Muscle layer of duodenum (tissue), 2 donors: ENCODE data around the gene DDX59.

Experiments used
- H3K27ac ChIP-seq: one replicate; pipeline ENCODE4 v1.7.0; 2013; ENCODE audit warnings: mild to moderate bottlenecking, low read length
- H3K27me3 ChIP-seq: one replicate; pipeline ENCODE4 v1.7.0; 2013; ENCODE audit warnings: low read depth, mild to moderate bottlenecking, control low read depth, low read length
- H3K36me3 ChIP-seq, 2 donors: one replicate each; pipeline ENCODE4 v1.7.0; 2013; ENCODE audit warnings: low read length in 2 of 2, control low read depth in 1 of 2, mild to moderate bottlenecking in 1 of 2; ENCODE audit not compliant: insufficient read depth in 2 of 2, control insufficient read depth in 1 of 2
- H3K4me1 ChIP-seq, 2 donors: one replicate each; pipeline ENCODE4 v1.7.0; 2013; ENCODE audit warnings: low read length in 2 of 2, mild to moderate bottlenecking in 2 of 2, control low read depth in 1 of 2, moderate library complexity in 1 of 2; ENCODE audit not compliant: insufficient read depth in 2 of 2, control insufficient read depth in 1 of 2
- H3K4me3 ChIP-seq, 2 donors: one replicate each; pipeline ENCODE4 v1.7.0; 2013; ENCODE audit warnings: low read length in 2 of 2, low read depth in 1 of 2, mild to moderate bottlenecking in 1 of 2
- H3K9me3 ChIP-seq, 2 donors: one replicate each; pipeline ENCODE4 v1.7.0; 2013; ENCODE audit warnings: low read length in 2 of 2, control low read depth in 1 of 2, mild to moderate bottlenecking in 1 of 2; ENCODE audit not compliant: control insufficient read depth in 1 of 2
- donor health status: healthy.

The DDX59 gene

GRCh38 chr1:200626853-200627534, 42.7 kb downstream of the DDX59 start:
- Histone ChIP-seq H3K9me3 (no peaks in the 10 kb centered on the region), H3K36me3 (no peaks in the 10 kb centered on the region), H3K27me3 (no peaks in the 10 kb centered on the region), H3K27ac (no peak overlapping the region), H3K4me1 (no peaks in the 10 kb centered on the region), H3K4me3 (no peak overlapping the region)

- Histone ChIP-seq H3K27me3 (no peaks in the 10 kb centered on the region), H3K36me3 (no peaks in the 10 kb centered on the region), H3K4me1 (peaks cover 0 to 8% of the 10 kb centered on the region in 2 donors), H3K27ac (no peak overlapping the region), H3K9me3 (no peaks in the 10 kb centered on the region), H3K4me3 (no peak overlapping the region)
These were observed 44.3 kb downstream of the DDX59 start for GRCh38 chr1:200625381-200625824.

DNA sequence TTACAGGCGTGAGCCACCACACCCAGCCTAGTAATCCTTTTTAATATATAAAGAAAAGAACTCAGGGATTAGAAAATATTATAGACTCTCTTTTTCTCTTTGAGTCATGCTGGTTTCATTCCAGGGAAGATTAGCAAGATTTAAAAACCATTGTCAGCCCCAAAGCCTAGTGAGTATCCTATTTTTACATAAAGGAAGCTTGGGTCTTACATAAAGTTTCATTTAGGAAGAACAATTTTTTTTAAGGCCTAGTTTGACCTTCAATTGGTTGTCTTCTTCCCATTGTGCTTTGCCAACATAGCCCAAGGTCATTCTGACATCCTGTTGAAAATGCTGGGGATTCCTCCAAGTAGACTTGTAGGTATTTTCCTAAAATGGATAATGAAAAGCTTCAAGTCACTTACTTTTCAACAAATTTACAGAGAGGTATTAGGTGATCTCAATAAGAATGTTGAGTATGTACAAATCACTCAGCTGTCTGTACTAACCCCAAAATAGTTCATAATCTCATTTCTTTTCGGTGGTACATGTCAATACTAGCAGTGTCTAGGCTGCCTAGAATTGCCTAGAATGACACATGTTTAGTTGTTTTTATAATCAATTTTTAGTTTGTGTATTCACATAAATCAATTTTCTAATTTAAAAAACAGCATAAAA, 44.9 kb downstream of the DDX59 start:
- no peaks in the 10 kb centered on the region for H3K27me3 ChIP-seq
- H3K9me3 ChIP-seq = no peaks in the 10 kb centered on the region
- H3K4me3 ChIP-seq = no peak overlapping the region
- peaks cover 2 to 14% of the 10 kb centered on the region in 2 donors for H3K4me1 ChIP-seq
- no peak overlapping the region for H3K27ac ChIP-seq
- no peaks in the 10 kb centered on the region for H3K36me3 ChIP-seq

- Histone ChIP-seq H3K4me3 (peak within 1 kb of the TSS; percentile 92 to 94), H3K4me1 (peaks cover 4 to 15% of the 10 kb centered on the region in 2 donors), H3K27me3 (no peaks in the 10 kb centered on the region), H3K36me3 (no peaks in the 10 kb centered on the region), H3K27ac (peak within 1 kb of the TSS; percentile 70), H3K9me3 (no peaks in the 10 kb centered on the region)
These were observed 49.2 kb downstream of the DDX59 start, which contains the start of gene KIF14 for GRCh38 chr1:200620273-200621131. Gene KIF14 (minus strand): TSS chr1:200620751. CDS start chr1:200618723, 2,028 bp downstream.

DNA sequence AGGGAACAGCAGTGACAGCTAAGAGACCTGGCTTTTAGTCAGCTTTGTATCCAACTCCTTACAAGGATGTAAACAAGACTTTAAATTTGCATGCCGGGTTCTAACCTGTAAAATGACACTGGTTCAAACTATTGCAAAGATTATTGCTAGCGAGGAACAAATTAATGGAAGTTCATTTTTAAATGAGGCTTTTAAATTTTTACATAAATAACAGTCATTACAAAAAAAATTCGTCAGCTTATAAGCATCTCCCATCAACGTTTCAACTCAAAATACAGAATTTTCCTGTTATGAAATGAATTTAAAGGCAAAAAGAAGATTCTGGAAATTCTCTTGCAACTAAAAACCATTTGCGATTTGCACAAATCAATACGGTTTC, 49.8 kb downstream of the DDX59 start:
- peak overlapping the region; percentile 18 for H3K27ac ChIP-seq
- no peaks in the 10 kb centered on the region for H3K9me3 ChIP-seq
- H3K4me3 ChIP-seq = peak overlapping the region; percentile 92 to 94
- peaks cover 4 to 15% of the 10 kb centered on the region in 2 donors for H3K4me1 ChIP-seq
- H3K36me3 ChIP-seq = no peaks in the 10 kb centered on the region
- H3K27me3 ChIP-seq = no peaks in the 10 kb centered on the region

DNA sequence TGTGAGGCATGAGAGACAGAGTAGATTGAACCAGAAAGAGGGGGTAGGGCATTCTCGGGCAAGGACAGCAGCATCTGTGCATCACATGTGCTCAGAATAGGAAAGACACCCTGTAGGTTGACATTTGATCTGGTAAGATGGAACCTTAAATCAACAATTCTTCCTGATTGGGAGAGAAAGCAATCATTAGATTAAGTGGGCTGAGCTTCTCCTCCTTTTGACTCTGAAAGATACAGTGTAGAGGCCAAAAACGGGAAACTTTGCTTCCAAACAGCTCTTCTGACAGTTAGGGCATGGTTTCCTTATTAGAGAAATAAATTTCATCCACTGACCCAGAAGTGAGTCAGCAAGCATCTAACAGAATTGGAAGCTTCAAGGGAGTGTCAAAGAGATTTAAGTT, 58.9 kb downstream of the DDX59 start:
- no peaks in the 10 kb centered on the region for H3K27me3 ChIP-seq
- H3K36me3 ChIP-seq = no peaks in the 10 kb centered on the region
- H3K4me1 ChIP-seq = no peaks in the 10 kb centered on the region
- H3K27ac ChIP-seq = no peak overlapping the region
- H3K4me3 ChIP-seq = no peak overlapping the region
- no peaks in the 10 kb centered on the region for H3K9me3 ChIP-seq

- Histone ChIP-seq H3K4me3 (no peak overlapping the region), H3K4me1 (no peaks in the 10 kb centered on the region), H3K9me3 (no peaks in the 10 kb centered on the region), H3K36me3 (no peaks in the 10 kb centered on the region), H3K27me3 (no peaks in the 10 kb centered on the region), H3K27ac (no peak overlapping the region)
These were observed 67.1 kb downstream of the DDX59 start for GRCh38 chr1:200602632-200603031.
